Naive B cell (primary cell): ENCODE data around the gene CCDC126. TPM values are rescaled to one million over a fixed set of nuclear protein-coding genes. Genes with fewer than 3 reads are reported as not detected.

ENCODE experiments used
- ATAC-seq, 2 donors: fragments of 150-1000 bp; cut with Tn5 transposase; 2 replicates each; pipeline ENCODE4 v1.10.0; 2021; ENCODE audit warnings: low read depth in 2 of 2, mild to moderate bottlenecking in 2 of 2, moderate library complexity in 2 of 2
- DNase-seq: peaks from one replicate; pipeline ENCODE4 v3.0.0; 2022
- H3K27ac Mint-ChIP-seq, 6 donors: one replicate each; pipeline ENCODE4 v1.8.0; 2020 to 2022; ENCODE audit warnings: mild to moderate bottlenecking in 6 of 6, mixed read lengths in 6 of 6, moderate library complexity in 5 of 6, inconsistent platforms in 2 of 6
- H3K27me3 Mint-ChIP-seq, 3 donors: one replicate each; pipeline ENCODE4 v1.8.0; 2021 to 2022; ENCODE audit warnings: mixed read lengths in 3 of 3, mild to moderate bottlenecking in 1 of 3
- H3K36me3 Mint-ChIP-seq, 2 donors: one replicate each; pipeline ENCODE4 v1.8.0; 2020 to 2022; ENCODE audit warnings: mixed read lengths in 2 of 2, inconsistent platforms in 1 of 2, mild to moderate bottlenecking in 1 of 2
- H3K4me1 Mint-ChIP-seq, 3 donors: one replicate each; pipeline ENCODE4 v1.8.0; 2020 to 2022; ENCODE audit warnings: mixed read lengths in 3 of 3, inconsistent platforms in 1 of 3, mild to moderate bottlenecking in 1 of 3, moderate library complexity in 1 of 3
- H3K4me3 Mint-ChIP-seq, 8 donors: one replicate each; pipeline ENCODE4 v1.8.0; 2020 to 2022; ENCODE audit warnings: mild to moderate bottlenecking in 8 of 8, mixed read lengths in 8 of 8, moderate library complexity in 8 of 8, inconsistent platforms in 2 of 8
- H3K9me3 Mint-ChIP-seq, 7 donors: one replicate each; pipeline ENCODE4 v1.8.0; 2020 to 2022; ENCODE audit warnings: mixed read lengths in 7 of 7, mild to moderate bottlenecking in 5 of 7, inconsistent platforms in 2 of 7, moderate library complexity in 1 of 7
- polyA plus RNA-seq, 6 donors: library from polyadenylated mRNA; unstranded; fragments of 300-500 nt; fragmentation: Illumina TruSeq; gene quantifications; one replicate each; pipeline ENCODE4 v1.2.3, GENCODE V29; 2021; ENCODE audit warnings: low read depth in 6 of 6

CCDC126 gene
- polyA plus RNA-seq, 6 donors from 2014 or later = 10.3 to 25.5 (median 16.1) TPM

GRCh38 chr7:23603632-23604295 lies 6.6 kb downstream of the CCDC126 start:
- no peaks in the 10 kb centered on the region for H3K27me3 Mint-ChIP-seq
- peaks cover 5 to 24% (median 17%) of the 10 kb centered on the region in 3 donors for H3K4me1 Mint-ChIP-seq
- no peaks in the 10 kb centered on the region for H3K36me3 Mint-ChIP-seq
- ATAC-seq = no peak
- DNase-seq = no peak
- H3K4me3 Mint-ChIP-seq = no peak overlapping the region
- H3K9me3 Mint-ChIP-seq = no peaks in the 10 kb centered on the region
- H3K27ac Mint-ChIP-seq = no peak overlapping the region

- H3K4me3 Mint-ChIP-seq = no peak overlapping the region
- no peaks in the 10 kb centered on the region for H3K36me3 Mint-ChIP-seq
- no peak overlapping the region for H3K27ac Mint-ChIP-seq
- DNase-seq = no peak
- H3K9me3 Mint-ChIP-seq = no peaks in the 10 kb centered on the region
- no peak for ATAC-seq
- peaks cover 0 to 19% (median 13%) of the 10 kb centered on the region in 3 donors for H3K4me1 Mint-ChIP-seq
- H3K27me3 Mint-ChIP-seq = no peaks in the 10 kb centered on the region
Measured at GRCh38 chr7:23604296-23604640, 7.1 kb downstream of the CCDC126 start.

- Mint-ChIP-seq H3K9me3 (no peaks in the 10 kb centered on the region), H3K4me3 (no peak overlapping the region), H3K4me1 (peaks cover 0 to 5% (median 4%) of the 10 kb centered on the region in 3 donors), H3K27me3 (no peaks in the 10 kb centered on the region), H3K36me3 (no peaks in the 10 kb centered on the region), H3K27ac (no peak overlapping the region)
- DNase-seq (no peak), ATAC-seq (no peak)
Measured at GRCh38 chr7:23607130-23607529, 9.9 kb downstream of the CCDC126 start.

GRCh38 chr7:23607866-23608265 lies 10.7 kb downstream of the CCDC126 start:
- no peak for ATAC-seq
- H3K36me3 Mint-ChIP-seq = no peaks in the 10 kb centered on the region
- no peak for DNase-seq
- peak overlapping the region in 1 of 8 donors; percentile 63 for H3K4me3 Mint-ChIP-seq
- no peaks in the 10 kb centered on the region for H3K9me3 Mint-ChIP-seq
- H3K27me3 Mint-ChIP-seq = no peaks in the 10 kb centered on the region
- H3K4me1 Mint-ChIP-seq = peaks cover 0 to 5% (median 4%) of the 10 kb centered on the region in 3 donors
- H3K27ac Mint-ChIP-seq = peak overlapping the region in 1 of 6 donors; percentile 56

- H3K36me3 Mint-ChIP-seq = peaks cover 45 to 46% of the 10 kb centered on the region in 2 donors
- H3K27ac Mint-ChIP-seq = peak overlapping the region in 1 of 6 donors; percentile 64
- H3K9me3 Mint-ChIP-seq = peaks cover 10 to 39% (median 26%) of the 10 kb centered on the region in 7 donors
- no peak overlapping the region for H3K4me3 Mint-ChIP-seq
- DNase-seq = no peak
- H3K4me1 Mint-ChIP-seq = no peaks in the 10 kb centered on the region
- H3K27me3 Mint-ChIP-seq = no peaks in the 10 kb centered on the region
- ATAC-seq = no peak
Measured at GRCh38 chr7:23615331-23615730, 18.1 kb downstream of the CCDC126 start.

GRCh38 chr7:23616593-23616992 lies 19.4 kb downstream of the CCDC126 start:
- H3K27me3 Mint-ChIP-seq = no peaks in the 10 kb centered on the region

GRCh38 chr7:23617482-23617881 lies 20.3 kb downstream of the CCDC126 start:
- Mint-ChIP-seq H3K36me3 (peaks cover 46 to 48% of the 10 kb centered on the region in 2 donors), H3K9me3 (peaks cover 12 to 39% (median 26%) of the 10 kb centered on the region in 7 donors), H3K4me3 (no peak overlapping the region), H3K4me1 (peaks cover 0 to 7% (median 0%) of the 10 kb centered on the region in 3 donors), H3K27ac (peak overlapping the region in 1 of 6 donors; percentile 42), H3K27me3 (no peaks in the 10 kb centered on the region)
- ATAC-seq (no peak), DNase-seq (no peak)

More at GRCh38 chr7:23616593-23616992, 19.4 kb downstream of the CCDC126 start:
- H3K36me3 Mint-ChIP-seq = peaks cover 45 to 46% of the 10 kb centered on the region in 2 donors
- peaks cover 12 to 39% (median 26%) of the 10 kb centered on the region in 7 donors for H3K9me3 Mint-ChIP-seq
- H3K27ac Mint-ChIP-seq = peak overlapping the region in 1 of 6 donors; percentile 34
- no peak overlapping the region for H3K4me3 Mint-ChIP-seq
- peaks cover 0 to 2% (median 0%) of the 10 kb centered on the region in 3 donors for H3K4me1 Mint-ChIP-seq
- ATAC-seq (no peak), DNase-seq (no peak)

GRCh38 chr7:23618241-23618640 lies 21.1 kb downstream of the CCDC126 start:
- H3K9me3 Mint-ChIP-seq = peaks cover 12 to 39% (median 26%) of the 10 kb centered on the region in 7 donors
- no peak overlapping the region for H3K27ac Mint-ChIP-seq
- H3K36me3 Mint-ChIP-seq = peaks cover 46 to 49% of the 10 kb centered on the region in 2 donors
- ATAC-seq (no peak), DNase-seq (no peak)
- no peaks in the 10 kb centered on the region for H3K27me3 Mint-ChIP-seq
- no peak overlapping the region for H3K4me3 Mint-ChIP-seq
- peaks cover 0 to 7% (median 0%) of the 10 kb centered on the region in 3 donors for H3K4me1 Mint-ChIP-seq

- peaks cover 40 to 43% of the 10 kb centered on the region in 2 donors for H3K36me3 Mint-ChIP-seq
- H3K9me3 Mint-ChIP-seq = peaks cover 12 to 39% (median 26%) of the 10 kb centered on the region in 7 donors
- H3K27ac Mint-ChIP-seq = no peak overlapping the region
- peaks cover 0 to 7% (median 0%) of the 10 kb centered on the region in 3 donors for H3K4me1 Mint-ChIP-seq
- no peak for DNase-seq
- H3K4me3 Mint-ChIP-seq = peak overlapping the region in 1 of 8 donors; percentile 5
- H3K27me3 Mint-ChIP-seq = no peaks in the 10 kb centered on the region
- ATAC-seq = no peak
Measured at GRCh38 chr7:23619141-23619540, 22.0 kb downstream of the CCDC126 start.

GRCh38 chr7:23622506-23622925 lies 25.3 kb downstream of the CCDC126 start:
- Mint-ChIP-seq H3K4me1 (peaks cover 0 to 13% (median 3%) of the 10 kb centered on the region in 3 donors), H3K27me3 (no peaks in the 10 kb centered on the region), H3K9me3 (peaks cover 5 to 18% (median 8%) of the 10 kb centered on the region in 7 donors), H3K4me3 (no peak overlapping the region), H3K36me3 (peaks cover 19 to 20% of the 10 kb centered on the region in 2 donors), H3K27ac (peak overlapping the region in 1 of 6 donors; percentile 49)
- DNase-seq = no peak
- no peak for ATAC-seq

- no peaks in the 10 kb centered on the region for H3K27me3 Mint-ChIP-seq
- no peak for ATAC-seq
- H3K36me3 Mint-ChIP-seq = peaks cover 8 to 9% of the 10 kb centered on the region in 2 donors
- no peak overlapping the region for H3K4me3 Mint-ChIP-seq
- H3K27ac Mint-ChIP-seq = no peak overlapping the region
- no peaks in the 10 kb centered on the region for H3K9me3 Mint-ChIP-seq
- H3K4me1 Mint-ChIP-seq = peaks cover 0 to 11% (median 7%) of the 10 kb centered on the region in 3 donors
- DNase-seq = no peak
Measured at GRCh38 chr7:23628370-23628769, 31.2 kb downstream of the CCDC126 start.

- Mint-ChIP-seq H3K9me3 (peaks cover 0 to 1% (median 0%) of the 10 kb centered on the region in 7 donors), H3K4me3 (no peak overlapping the region), H3K27me3 (no peaks in the 10 kb centered on the region), H3K36me3 (peaks cover 8 to 9% of the 10 kb centered on the region in 2 donors), H3K27ac (peak overlapping the region in 1 of 6 donors; percentile 11), H3K4me1 (peaks cover 0 to 5% (median 4%) of the 10 kb centered on the region in 3 donors)
- ATAC-seq (no peak), DNase-seq (no peak)
Measured at GRCh38 chr7:23633417-23633816, 36.2 kb downstream of the CCDC126 start.

- DNase-seq (no peak), ATAC-seq (no peak)
- H3K9me3 Mint-ChIP-seq = peaks cover 0 to 2% (median 0%) of the 10 kb centered on the region in 7 donors
- H3K27ac Mint-ChIP-seq = peak overlapping the region in 1 of 6 donors; percentile 81
- no peaks in the 10 kb centered on the region for H3K4me1 Mint-ChIP-seq
- H3K4me3 Mint-ChIP-seq = no peak overlapping the region
- peaks cover 0 to 4% of the 10 kb centered on the region in 2 donors for H3K36me3 Mint-ChIP-seq
- no peaks in the 10 kb centered on the region for H3K27me3 Mint-ChIP-seq
Measured at GRCh38 chr7:23645822-23646221, 48.6 kb downstream of the CCDC126 start.

GRCh38 chr7:23653942-23654341 lies 56.8 kb downstream of the CCDC126 start:
- no peaks in the 10 kb centered on the region for H3K4me1 Mint-ChIP-seq
- DNase-seq (no peak), ATAC-seq (no peak)
- H3K4me3 Mint-ChIP-seq = no peak overlapping the region
- H3K36me3 Mint-ChIP-seq = peaks cover 26 to 39% of the 10 kb centered on the region in 2 donors
- H3K27me3 Mint-ChIP-seq = peaks cover 0 to 8% (median 0%) of the 10 kb centered on the region in 3 donors
- H3K27ac Mint-ChIP-seq = peak overlapping the region in 1 of 6 donors; percentile 23
- H3K9me3 Mint-ChIP-seq = peaks cover 21 to 75% (median 52%) of the 10 kb centered on the region in 7 donors
